ENCODE data around the gene DRG2. TPM values are rescaled to one million over a fixed set of nuclear protein-coding genes. Genes with fewer than 3 reads are reported as not detected.
A peak's percentile ranks its signal among the peaks of the same experiment; 100 is the strongest.

Gene DRG2
- total and polyA plus RNA-seq, 9 of the 15 experiments (the other 6 are each of a cell fraction or from before 2014, with no cell fraction given) = 6.6 to 36.7 (median 26.1) TPM

DNA sequence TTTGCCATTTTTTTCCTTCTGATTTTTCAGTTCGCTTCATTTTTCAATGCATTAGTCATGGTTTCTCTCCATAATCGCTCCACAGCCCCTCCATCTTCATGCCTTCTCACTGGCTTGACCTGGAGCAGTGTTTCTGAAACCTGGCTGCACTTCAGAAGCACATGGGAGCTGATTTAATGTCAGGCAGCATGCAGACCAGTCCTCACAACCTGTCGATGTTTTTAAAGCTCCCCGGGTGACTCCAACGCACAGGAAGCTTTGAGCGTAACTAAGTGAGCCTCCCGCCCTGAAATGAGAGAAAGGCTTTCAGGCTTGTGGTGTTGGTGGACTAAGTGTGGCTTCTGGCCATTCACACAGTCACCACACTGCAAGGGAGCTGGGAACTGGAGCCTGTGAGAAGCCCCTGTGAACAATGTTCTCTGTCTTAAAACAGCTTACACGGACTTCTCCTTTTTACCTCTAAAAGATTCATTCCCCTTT, 16.8 kb upstream of the DRG2 start (continued):
- TF ChIP-seq, protein P1, sequence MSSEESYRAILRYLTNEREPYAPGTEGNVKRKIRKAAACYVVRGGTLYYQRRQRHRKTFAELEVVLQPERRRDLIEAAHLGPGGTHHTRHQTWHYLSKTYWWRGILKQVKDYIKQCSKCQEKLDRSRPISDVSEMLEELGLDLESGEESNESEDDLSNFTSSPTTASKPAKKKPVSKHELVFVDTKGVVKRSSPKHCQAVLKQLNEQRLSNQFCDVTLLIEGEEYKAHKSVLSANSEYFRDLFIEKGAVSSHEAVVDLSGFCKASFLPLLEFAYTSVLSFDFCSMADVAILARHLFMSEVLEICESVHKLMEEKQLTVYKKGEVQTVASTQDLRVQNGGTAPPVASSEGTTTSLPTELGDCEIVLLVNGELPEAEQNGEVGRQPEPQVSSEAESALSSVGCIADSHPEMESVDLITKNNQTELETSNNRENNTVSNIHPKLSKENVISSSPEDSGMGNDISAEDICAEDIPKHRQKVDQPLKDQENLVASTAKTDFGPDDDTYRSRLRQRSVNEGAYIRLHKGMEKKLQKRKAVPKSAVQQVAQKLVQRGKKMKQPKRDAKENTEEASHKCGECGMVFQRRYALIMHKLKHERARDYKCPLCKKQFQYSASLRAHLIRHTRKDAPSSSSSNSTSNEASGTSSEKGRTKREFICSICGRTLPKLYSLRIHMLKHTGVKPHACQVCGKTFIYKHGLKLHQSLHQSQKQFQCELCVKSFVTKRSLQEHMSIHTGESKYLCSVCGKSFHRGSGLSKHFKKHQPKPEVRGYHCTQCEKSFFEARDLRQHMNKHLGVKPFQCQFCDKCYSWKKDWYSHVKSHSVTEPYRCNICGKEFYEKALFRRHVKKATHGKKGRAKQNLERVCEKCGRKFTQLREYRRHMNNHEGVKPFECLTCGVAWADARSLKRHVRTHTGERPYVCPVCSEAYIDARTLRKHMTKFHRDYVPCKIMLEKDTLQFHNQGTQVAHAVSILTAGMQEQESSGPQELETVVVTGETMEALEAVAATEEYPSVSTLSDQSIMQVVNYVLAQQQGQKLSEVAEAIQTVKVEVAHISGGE (CRISPR knock-in tag; IDR thresholded peaks at IDR 0.05) = peak in 1 of 3 experiments; percentile 49; a peak in 1 of 6 replicates
- TF ChIP-seq L3MBTL2 (IDR thresholded peaks at IDR 0.05) = peak; percentile 52
- TF ChIP-seq, protein P2, sequence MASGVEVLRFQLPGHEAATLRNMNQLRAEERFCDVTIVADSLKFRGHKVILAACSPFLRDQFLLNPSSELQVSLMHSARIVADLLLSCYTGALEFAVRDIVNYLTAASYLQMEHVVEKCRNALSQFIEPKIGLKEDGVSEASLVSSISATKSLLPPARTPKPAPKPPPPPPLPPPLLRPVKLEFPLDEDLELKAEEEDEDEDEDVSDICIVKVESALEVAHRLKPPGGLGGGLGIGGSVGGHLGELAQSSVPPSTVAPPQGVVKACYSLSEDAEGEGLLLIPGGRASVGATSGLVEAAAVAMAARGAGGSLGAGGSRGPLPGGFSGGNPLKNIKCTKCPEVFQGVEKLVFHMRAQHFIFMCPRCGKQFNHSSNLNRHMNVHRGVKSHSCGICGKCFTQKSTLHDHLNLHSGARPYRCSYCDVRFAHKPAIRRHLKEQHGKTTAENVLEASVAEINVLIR (CRISPR knock-in tag; IDR thresholded peaks at IDR 0.05) = no peak
- peak; percentile 21; the same call in 1 of the 2 replicates for TF ChIP-seq PHF8 (IDR thresholded peaks at IDR 0.05; ENCODE audit: borderline replicate concordance, low read length)
- TF ChIP-seq, protein P3, sequence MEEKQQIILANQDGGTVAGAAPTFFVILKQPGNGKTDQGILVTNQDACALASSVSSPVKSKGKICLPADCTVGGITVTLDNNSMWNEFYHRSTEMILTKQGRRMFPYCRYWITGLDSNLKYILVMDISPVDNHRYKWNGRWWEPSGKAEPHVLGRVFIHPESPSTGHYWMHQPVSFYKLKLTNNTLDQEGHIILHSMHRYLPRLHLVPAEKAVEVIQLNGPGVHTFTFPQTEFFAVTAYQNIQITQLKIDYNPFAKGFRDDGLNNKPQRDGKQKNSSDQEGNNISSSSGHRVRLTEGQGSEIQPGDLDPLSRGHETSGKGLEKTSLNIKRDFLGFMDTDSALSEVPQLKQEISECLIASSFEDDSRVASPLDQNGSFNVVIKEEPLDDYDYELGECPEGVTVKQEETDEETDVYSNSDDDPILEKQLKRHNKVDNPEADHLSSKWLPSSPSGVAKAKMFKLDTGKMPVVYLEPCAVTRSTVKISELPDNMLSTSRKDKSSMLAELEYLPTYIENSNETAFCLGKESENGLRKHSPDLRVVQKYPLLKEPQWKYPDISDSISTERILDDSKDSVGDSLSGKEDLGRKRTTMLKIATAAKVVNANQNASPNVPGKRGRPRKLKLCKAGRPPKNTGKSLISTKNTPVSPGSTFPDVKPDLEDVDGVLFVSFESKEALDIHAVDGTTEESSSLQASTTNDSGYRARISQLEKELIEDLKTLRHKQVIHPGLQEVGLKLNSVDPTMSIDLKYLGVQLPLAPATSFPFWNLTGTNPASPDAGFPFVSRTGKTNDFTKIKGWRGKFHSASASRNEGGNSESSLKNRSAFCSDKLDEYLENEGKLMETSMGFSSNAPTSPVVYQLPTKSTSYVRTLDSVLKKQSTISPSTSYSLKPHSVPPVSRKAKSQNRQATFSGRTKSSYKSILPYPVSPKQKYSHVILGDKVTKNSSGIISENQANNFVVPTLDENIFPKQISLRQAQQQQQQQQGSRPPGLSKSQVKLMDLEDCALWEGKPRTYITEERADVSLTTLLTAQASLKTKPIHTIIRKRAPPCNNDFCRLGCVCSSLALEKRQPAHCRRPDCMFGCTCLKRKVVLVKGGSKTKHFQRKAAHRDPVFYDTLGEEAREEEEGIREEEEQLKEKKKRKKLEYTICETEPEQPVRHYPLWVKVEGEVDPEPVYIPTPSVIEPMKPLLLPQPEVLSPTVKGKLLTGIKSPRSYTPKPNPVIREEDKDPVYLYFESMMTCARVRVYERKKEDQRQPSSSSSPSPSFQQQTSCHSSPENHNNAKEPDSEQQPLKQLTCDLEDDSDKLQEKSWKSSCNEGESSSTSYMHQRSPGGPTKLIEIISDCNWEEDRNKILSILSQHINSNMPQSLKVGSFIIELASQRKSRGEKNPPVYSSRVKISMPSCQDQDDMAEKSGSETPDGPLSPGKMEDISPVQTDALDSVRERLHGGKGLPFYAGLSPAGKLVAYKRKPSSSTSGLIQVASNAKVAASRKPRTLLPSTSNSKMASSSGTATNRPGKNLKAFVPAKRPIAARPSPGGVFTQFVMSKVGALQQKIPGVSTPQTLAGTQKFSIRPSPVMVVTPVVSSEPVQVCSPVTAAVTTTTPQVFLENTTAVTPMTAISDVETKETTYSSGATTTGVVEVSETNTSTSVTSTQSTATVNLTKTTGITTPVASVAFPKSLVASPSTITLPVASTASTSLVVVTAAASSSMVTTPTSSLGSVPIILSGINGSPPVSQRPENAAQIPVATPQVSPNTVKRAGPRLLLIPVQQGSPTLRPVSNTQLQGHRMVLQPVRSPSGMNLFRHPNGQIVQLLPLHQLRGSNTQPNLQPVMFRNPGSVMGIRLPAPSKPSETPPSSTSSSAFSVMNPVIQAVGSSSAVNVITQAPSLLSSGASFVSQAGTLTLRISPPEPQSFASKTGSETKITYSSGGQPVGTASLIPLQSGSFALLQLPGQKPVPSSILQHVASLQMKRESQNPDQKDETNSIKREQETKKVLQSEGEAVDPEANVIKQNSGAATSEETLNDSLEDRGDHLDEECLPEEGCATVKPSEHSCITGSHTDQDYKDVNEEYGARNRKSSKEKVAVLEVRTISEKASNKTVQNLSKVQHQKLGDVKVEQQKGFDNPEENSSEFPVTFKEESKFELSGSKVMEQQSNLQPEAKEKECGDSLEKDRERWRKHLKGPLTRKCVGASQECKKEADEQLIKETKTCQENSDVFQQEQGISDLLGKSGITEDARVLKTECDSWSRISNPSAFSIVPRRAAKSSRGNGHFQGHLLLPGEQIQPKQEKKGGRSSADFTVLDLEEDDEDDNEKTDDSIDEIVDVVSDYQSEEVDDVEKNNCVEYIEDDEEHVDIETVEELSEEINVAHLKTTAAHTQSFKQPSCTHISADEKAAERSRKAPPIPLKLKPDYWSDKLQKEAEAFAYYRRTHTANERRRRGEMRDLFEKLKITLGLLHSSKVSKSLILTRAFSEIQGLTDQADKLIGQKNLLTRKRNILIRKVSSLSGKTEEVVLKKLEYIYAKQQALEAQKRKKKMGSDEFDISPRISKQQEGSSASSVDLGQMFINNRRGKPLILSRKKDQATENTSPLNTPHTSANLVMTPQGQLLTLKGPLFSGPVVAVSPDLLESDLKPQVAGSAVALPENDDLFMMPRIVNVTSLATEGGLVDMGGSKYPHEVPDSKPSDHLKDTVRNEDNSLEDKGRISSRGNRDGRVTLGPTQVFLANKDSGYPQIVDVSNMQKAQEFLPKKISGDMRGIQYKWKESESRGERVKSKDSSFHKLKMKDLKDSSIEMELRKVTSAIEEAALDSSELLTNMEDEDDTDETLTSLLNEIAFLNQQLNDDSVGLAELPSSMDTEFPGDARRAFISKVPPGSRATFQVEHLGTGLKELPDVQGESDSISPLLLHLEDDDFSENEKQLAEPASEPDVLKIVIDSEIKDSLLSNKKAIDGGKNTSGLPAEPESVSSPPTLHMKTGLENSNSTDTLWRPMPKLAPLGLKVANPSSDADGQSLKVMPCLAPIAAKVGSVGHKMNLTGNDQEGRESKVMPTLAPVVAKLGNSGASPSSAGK (IDR thresholded peaks at IDR 0.05) = peak; percentile 77
- TF ChIP-seq, protein P4, sequence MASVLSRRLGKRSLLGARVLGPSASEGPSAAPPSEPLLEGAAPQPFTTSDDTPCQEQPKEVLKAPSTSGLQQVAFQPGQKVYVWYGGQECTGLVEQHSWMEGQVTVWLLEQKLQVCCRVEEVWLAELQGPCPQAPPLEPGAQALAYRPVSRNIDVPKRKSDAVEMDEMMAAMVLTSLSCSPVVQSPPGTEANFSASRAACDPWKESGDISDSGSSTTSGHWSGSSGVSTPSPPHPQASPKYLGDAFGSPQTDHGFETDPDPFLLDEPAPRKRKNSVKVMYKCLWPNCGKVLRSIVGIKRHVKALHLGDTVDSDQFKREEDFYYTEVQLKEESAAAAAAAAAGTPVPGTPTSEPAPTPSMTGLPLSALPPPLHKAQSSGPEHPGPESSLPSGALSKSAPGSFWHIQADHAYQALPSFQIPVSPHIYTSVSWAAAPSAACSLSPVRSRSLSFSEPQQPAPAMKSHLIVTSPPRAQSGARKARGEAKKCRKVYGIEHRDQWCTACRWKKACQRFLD (CRISPR knock-in tag; IDR thresholded peaks at IDR 0.05) = 0 out of 2 replicates have a peak, but pooled peaks have one; percentile 36
- TF ChIP-seq MAFG (tag; conservative IDR thresholded peaks at IDR 0.05) = no peak
